Ovary (tissue), 9 donors: ENCODE results near the gene RHO. TPM values are rescaled to one million over a fixed set of nuclear protein-coding genes. Genes with fewer than 3 reads are reported as not detected.

Experiments
- DNase-seq, 5 donors: peaks; one replicate each; pipeline ENCODE4 v3.0.0-alpha.2; 2019 to 2020
- H3K27ac ChIP-seq, 2 donors: fragments of 200-600 bp; one replicate each; pipeline versions ENCODE4 v1.5.1 to v1.8.0; 2019 to 2022
- H3K27me3 ChIP-seq: fragments of 200-600 bp; one replicate; pipeline ENCODE4 v1.8.0; 2022
- H3K36me3 ChIP-seq: fragments of 200-600 bp; sonication (generic); one replicate; pipeline ENCODE4 v1.5.1; 2019
- H3K4me1 ChIP-seq: one replicate; pipeline ENCODE4 v1.8.1; 2013; ENCODE audit warnings: mild to moderate bottlenecking, moderate library complexity; ENCODE audit not compliant: insufficient read depth
- H3K4me3 ChIP-seq: fragments of 200-600 bp; sonication (generic); one replicate; pipeline ENCODE4 v1.5.1; 2017
- H3K9me3 ChIP-seq, 2 donors: fragments of 200-600 bp in 1 of 2; sonication (generic) in 1 of 2; one replicate each; pipeline versions ENCODE4 v1.5.1 to v1.8.1; 2013 to 2019; ENCODE audit warnings: mild to moderate bottlenecking in 1 of 2, moderate library complexity in 1 of 2
- EP300 ChIP-seq: sonication (generic); formaldehyde crosslinking; IDR thresholded peaks from one replicate; pipeline ENCODE4 v1.6.1; 2017; ENCODE audit warnings: antibody characterized with exemption
- POLR2A ChIP-seq: fragments of 450-650 bp; IDR thresholded peaks from one replicate; pipeline ENCODE4 v1.6.1; 2017; ENCODE audit warnings: antibody characterized with exemption, mild to moderate bottlenecking, moderate library complexity
- WGBS, 3 donors: extraction: QIAGEN DNeasy Blood & Tissue Kit in 1 of 3; methylation state at CpG; one replicate each; pipeline versions ENCODE4 v1.1.5 to v1.1.7; 2013 to 2017; 5-methylcytosine and 5-hydroxymethylcytosine counted together
- intact Hi-C, 4 donors: fragments of 100-400 bp; cut with DNase I; formaldehyde crosslinking; loops; one replicate each; pipeline versions ENCODE4 v1.11.0 to v1.15.1; 2022 to 2023
- polyA plus RNA-seq, 2 donors: library from polyadenylated mRNA; stranded (reverse); fragments of 200-250 nt in 1 of 2; fragments of 350-450 nt in 1 of 2; fragmentation: Illumina TruSeq in 1 of 2; extraction: RNeasy Lipid Tissue Mini Kit (QIAGEN cat#74804) in 1 of 2; gene quantifications; one replicate each; pipeline ENCODE4 v1.2.3, GENCODE V29; 2013 to 2014
- total RNA-seq, 7 donors: library from RNA; depleted of rRNA in 2 of 7; stranded (reverse); fragments of >200 nt in 2 of 7; fragmentation: NEBNext Ultra II Directional in 3 of 7; extraction: Animal tissue kit (Norgen Biotek cat#: 25700) in 3 of 7; gene quantifications; one replicate each; pipeline versions ENCODE4 v1.1.0 to v1.2.4, GENCODE V29; 2016 to 2023
- TF ChIP-seq, protein P1 (sequence below), 3 donors: fragments of 450-650 bp in 2 of 3; fragments of 200-600 bp in 1 of 3; IDR thresholded peaks; one replicate each; pipeline versions ENCODE4 v1.5.1 to v1.8.0; 2016 to 2022; ENCODE audit warnings: antibody characterized with exemption in 3 of 3, mild to moderate bottlenecking in 1 of 3
- donor health status: DM: no; HTN: no; CAD: no; lungs with moderate emphysema.
- donor health status: DM: no; HTN: no; CAD: no.
- donor health status: Bipolar disorder and iron deficiency.
- donor health status: DM: yes; HTN: yes; CAD: no.
- donor health status: DM: no; HTN: no; CAD: no.
- donor health status: DM: yes; HTN: yes; CAD: no.

The RHO gene
- total and polyA plus RNA-seq, 9 donors = 0.13 to 0.24 TPM; not detected in 7

DNA sequence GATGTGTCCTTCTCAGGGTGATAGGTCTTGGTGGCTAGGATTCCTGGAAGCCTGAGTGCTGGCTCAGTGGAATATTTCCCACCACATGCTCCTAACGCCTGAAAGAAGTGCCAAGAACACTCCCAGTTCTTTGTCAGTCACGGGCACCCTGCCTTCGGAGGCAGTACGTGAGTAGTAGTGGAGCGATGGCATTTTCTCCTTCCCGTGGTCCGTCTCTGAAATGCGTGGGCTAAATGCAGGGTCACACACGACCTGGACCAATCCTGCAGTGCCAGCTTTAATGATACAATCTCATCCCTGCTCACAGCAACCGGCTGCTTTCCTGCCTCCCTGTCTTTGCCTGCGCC, 29.1 kb downstream of the RHO start:
- Histone ChIP-seq H3K27ac (no peak overlapping the region), H3K4me3 (no peak overlapping the region), H3K9me3 (no peaks in the 10 kb centered on the region), H3K36me3 (no peaks in the 10 kb centered on the region), H3K4me1 (peaks cover 30% of the 10 kb centered on the region), H3K27me3 (no peaks in the 10 kb centered on the region)
- intact Hi-C loops = no loop called here
- DNase-seq = no peak
- no peak for TF ChIP-seq POLR2A
- TF ChIP-seq, protein P1, sequence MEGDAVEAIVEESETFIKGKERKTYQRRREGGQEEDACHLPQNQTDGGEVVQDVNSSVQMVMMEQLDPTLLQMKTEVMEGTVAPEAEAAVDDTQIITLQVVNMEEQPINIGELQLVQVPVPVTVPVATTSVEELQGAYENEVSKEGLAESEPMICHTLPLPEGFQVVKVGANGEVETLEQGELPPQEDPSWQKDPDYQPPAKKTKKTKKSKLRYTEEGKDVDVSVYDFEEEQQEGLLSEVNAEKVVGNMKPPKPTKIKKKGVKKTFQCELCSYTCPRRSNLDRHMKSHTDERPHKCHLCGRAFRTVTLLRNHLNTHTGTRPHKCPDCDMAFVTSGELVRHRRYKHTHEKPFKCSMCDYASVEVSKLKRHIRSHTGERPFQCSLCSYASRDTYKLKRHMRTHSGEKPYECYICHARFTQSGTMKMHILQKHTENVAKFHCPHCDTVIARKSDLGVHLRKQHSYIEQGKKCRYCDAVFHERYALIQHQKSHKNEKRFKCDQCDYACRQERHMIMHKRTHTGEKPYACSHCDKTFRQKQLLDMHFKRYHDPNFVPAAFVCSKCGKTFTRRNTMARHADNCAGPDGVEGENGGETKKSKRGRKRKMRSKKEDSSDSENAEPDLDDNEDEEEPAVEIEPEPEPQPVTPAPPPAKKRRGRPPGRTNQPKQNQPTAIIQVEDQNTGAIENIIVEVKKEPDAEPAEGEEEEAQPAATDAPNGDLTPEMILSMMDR (IDR thresholded peaks at IDR 0.05) = no peak
- no peak for TF ChIP-seq EP300
- WGBS, 3 donors = 50 to 84% (median 83%) methylated on average over 11 of the region's 11 CpGs

DNA sequence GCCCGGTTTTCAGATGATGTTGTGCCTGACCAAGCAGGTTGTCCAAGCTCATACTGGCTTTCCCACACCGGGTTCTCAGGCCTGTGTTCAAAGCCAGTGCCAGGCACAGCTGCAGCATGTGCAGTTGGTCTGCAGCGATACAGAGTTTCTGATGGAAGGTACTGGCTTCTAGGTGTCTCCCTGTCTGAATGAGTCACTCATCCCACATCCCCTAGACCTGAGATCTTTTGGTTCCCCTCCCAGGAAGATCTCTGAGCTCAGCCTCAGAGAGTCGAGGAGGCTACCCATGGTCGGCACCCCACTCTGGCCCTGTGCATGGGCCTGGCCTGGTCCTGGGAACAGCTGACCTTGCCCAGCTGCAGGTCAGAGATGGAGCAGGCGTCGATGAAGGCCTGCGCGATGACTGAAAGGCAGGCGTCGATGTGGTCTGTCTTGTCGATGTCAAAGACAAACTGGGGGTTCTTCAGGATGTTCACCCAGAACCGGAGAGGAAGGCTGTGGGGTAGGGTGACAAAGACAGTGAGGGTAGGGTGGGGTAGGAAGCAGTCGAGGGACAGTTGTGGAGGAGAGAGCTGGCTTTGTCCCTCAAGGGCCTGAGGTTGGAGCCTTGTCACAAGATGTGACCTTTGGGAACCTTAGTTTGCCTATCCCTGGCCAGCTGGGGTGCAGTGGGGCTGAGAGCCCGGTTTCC, 29.8 kb downstream of the RHO start:
- intact Hi-C loops = no loop called here
- Histone ChIP-seq H3K4me3 (no peak overlapping the region), H3K9me3 (no peaks in the 10 kb centered on the region), H3K27ac (no peak overlapping the region), H3K27me3 (no peaks in the 10 kb centered on the region), H3K36me3 (no peaks in the 10 kb centered on the region), H3K4me1 (peaks cover 29% of the 10 kb centered on the region)
- WGBS, 3 donors = 87 to 92% (median 90%) methylated on average over 15 of the region's 15 CpGs
- DNase-seq = no peak
- TF ChIP-seq EP300 (no peak), POLR2A (no peak)
- TF ChIP-seq, protein P1 (IDR thresholded peaks at IDR 0.05) = no peak

DNA sequence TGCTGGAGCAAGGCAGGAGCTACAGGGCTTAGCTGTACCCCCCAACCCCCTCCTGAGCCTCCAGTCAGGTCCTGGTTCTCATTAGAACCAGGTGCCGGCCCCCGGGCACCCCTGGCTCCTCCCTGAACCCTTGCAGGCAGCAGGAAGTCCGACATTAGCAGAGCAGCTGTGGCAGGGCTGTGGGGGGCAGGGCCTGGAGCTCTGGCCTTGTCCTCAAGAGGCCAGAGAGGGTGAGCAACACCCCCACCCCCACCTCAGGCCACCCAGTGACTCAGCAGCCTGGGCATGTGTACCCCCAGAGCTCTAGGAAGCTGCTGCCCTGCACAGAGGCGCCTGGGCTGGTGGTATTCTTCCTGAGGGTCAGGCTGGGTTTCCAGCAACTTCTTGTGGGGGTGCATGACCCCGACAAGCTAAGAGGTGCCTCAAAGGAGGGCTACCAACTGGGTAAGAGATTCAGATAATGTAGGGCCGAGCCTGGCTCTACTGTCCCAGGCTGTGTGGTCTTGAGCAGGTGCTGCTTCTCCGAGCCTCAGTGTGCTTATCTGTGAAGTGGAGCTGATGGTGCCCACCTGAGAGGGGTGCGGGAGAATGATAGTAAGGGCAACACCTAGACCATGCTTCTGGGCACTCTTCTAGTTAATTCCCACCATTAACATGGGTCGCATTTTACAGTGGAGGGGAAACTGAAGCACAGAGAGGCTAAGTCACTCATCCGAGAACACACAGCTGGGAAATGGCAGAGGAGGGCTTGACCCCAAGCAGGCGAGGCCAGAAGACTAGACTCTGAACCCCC, 30.5 kb downstream of the RHO start:
- Histone ChIP-seq H3K27ac (peak overlapping the region in 1 of 2 donors; percentile 2), H3K36me3 (no peaks in the 10 kb centered on the region), H3K9me3 (no peaks in the 10 kb centered on the region), H3K4me3 (no peak overlapping the region), H3K4me1 (peaks cover 26% of the 10 kb centered on the region), H3K27me3 (no peaks in the 10 kb centered on the region)
- DNase-seq = no peak
- 74 to 81% (median 75%) methylated on average over 10 to 11 of the region's 11 CpGs for WGBS, 3 donors
- intact Hi-C loops = no loop called here
- no peak for TF ChIP-seq POLR2A
- no peak for TF ChIP-seq EP300
- TF ChIP-seq, protein P1 (IDR thresholded peaks at IDR 0.05) = no peak

DNA sequence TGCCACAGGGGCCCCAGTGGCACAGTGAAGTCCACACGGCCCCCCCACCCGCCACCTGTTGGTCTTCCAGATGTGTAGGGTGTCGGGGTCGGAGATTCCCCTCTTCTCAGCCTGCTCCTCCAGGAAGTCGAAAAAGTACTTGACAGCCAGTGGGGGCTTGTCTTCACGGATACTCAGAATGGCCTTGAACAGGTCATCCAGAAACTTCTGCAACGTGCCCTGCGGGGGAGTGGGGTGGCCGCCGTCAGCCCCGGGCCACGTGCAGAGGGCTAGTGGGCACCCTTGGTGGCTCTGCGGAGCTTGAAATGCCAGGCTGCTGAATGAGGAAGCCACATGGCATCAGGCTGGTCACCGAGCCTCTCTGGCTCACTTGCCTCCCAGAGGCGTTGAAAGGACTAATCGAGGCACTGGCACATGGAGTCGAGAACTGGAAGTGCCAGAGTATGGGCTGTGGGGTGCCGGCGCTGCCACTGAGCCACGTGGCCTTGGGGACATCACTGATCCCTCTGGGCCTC, 31.2 kb downstream of the RHO start:
- DNase-seq = no peak
- Histone ChIP-seq H3K9me3 (no peaks in the 10 kb centered on the region), H3K27ac (peak overlapping the region; percentile 45 to 92), H3K4me3 (no peak overlapping the region), H3K4me1 (peaks cover 23% of the 10 kb centered on the region), H3K27me3 (no peaks in the 10 kb centered on the region), H3K36me3 (no peaks in the 10 kb centered on the region)
- TF ChIP-seq, protein P1 (IDR thresholded peaks at IDR 0.05) = no peak
- TF ChIP-seq EP300 (no peak), POLR2A (no peak)
- intact Hi-C loops = loop anchor here in 2 of 4 donors (5.0 to 10.0 kb wide), 3 partner anchors 38 to 67 kb away; no protein-coding TSS in a partner anchor
- 71 to 79% (median 73%) methylated on average over 20 of the region's 20 CpGs for WGBS, 3 donors
